ENCODE data around the gene CTNNB1. TPM values are rescaled to one million over a fixed set of nuclear protein-coding genes. Genes with fewer than 3 reads are reported as not detected.

Gene CTNNB1
- total RNA-seq, 2 donors from 2014 or later: 109 to 150 TPM

DNA sequence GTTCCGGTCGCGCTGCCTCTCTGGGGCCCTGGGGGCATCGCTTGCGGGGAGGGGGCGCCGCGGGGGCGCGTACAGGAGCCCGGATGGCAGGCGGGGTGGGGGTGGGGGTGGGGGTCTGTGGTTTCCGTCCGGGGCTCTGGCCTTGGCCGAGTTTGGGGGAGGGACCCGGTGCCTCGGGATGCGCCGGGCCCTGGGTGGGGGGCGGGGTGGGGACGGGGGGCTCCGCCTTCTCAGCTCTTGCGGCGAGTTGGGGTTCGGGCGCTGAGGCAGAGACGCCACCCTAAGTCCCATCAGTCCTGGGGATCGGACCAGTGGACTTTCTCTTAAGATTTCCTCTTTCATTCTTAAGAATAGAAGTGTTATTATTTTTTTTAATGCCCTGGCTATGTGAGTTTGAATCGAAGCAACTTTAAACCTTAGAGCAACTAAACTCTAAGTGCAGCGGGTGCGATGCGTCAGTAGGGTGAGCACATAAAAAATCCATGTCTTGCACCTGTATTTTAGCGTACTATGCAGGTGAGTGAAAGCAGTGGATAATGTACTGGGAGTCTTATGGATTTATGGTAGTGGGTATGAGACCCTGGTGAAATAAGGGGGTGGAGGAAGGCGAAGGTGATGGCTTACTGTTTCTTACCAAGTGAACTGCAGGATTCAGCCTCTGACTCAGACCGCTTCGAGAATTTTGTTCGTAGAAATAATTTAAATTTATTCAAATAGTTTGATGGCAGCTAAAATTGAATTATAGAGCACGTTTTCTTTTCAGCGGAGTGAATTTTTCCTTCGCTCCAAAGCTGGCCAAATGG lies 762 bp downstream of the CTNNB1 start:
- Mint-ChIP-seq H3K36me3 (ENCODE audit: low read depth) (peaks cover 56% of the 10 kb centered on the region), H3K4me1 (peaks cover 27% of the 10 kb centered on the region), H3K9me3 (no peaks in the 10 kb centered on the region), H3K4me3 (peak overlapping the region; percentile 86), H3K27ac (peak overlapping the region; percentile 88), H3K27me3 (no peaks in the 10 kb centered on the region)
- ATAC-seq (replicated peaks): peak; percentile 18

DNA sequence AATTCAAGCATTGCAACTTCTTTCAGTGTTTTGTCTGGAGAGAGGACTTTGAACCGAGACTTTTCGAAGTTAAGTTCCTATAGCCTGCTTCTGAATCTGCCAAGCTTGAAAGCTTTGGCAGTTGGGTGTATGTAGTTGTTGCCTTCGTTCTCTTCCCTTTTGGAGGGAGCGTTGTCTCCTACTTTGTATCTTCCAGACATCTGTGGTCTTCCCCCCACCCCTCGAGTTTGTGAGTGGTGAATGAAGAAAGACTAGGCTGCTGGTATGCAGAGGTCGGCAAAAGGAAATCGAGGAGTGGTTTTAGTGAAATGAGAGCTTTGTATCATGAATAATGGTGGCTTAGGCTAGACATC lies 1.3 kb downstream of the CTNNB1 start:
- Mint-ChIP-seq H3K27me3 (no peaks in the 10 kb centered on the region), H3K9me3 (no peaks in the 10 kb centered on the region), H3K36me3 (ENCODE audit: low read depth) (peaks cover 56% of the 10 kb centered on the region), H3K4me3 (peak overlapping the region; percentile 86), H3K4me1 (peaks cover 27% of the 10 kb centered on the region), H3K27ac (peak overlapping the region; percentile 88)
- ATAC-seq (replicated peaks): peak; percentile 7

DNA sequence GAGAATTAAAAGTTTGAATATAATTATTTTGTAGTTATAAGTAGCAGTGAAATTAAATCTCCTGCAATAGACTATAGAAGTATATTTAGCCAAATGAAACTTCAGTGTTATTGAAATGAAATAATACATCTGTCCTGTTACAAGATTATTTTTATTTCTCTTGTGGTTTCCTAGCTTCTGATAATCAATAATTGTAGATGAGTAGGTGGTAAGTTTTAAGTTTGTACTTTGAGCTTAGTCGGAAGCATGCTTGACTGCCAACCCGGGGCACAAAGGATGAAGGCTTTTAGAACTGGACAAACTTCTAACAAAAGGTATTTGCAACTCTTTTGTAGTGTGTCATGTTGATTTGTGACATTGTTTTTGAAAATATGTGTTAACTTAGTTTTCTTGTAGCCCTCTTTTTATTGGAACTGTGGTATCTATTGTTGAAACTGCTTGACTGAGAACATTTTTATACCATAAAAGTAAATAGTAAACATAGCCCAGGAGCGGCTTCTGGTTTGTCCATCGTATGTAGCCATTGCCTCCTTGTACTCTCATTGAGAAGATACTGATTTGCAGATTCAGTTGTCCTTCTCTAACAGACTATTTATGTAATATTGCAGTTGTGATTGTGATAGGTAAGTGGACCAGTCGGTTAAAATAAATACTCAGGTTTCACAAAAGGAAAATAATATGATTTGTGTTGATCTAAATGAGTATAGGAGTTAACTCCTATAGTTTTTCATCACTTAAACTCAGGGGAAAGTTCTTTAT lies 2.9 kb downstream of the CTNNB1 start:
- peaks cover 63% of the 10 kb centered on the region for H3K36me3 Mint-ChIP-seq (ENCODE audit: low read depth)
- H3K27me3 Mint-ChIP-seq: no peaks in the 10 kb centered on the region
- no peaks in the 10 kb centered on the region for H3K9me3 Mint-ChIP-seq
- ATAC-seq (replicated peaks): no peak
- peaks cover 32% of the 10 kb centered on the region for H3K4me1 Mint-ChIP-seq
- H3K27ac Mint-ChIP-seq: peak overlapping the region; percentile 51
- peak overlapping the region; percentile 86 for H3K4me3 Mint-ChIP-seq

DNA sequence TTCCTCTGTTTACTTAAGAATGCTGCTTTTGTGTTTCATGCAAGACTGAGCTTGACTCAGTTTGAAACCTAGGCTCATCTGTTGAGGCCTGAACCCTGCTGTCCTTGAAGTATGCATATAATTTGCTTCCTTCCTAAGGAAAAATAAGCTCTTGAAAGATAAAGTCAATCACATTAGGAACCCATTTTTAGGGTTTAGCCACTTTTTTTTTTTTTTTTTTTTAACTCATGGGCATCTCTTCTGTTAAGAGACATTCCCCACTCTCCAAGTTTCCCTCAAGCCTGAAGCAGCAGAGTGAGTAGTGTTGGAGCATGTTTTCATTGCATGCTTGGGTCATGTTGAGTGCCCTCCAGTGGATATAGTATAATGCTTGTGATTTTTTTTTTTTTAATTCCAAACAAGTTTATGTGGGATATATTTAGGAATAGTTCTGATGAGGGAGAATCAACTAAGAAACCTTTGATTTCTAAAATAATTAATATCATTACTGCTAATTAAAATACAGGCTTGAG lies 3.6 kb downstream of the CTNNB1 start:
- no peaks in the 10 kb centered on the region for H3K27me3 Mint-ChIP-seq
- peak overlapping the region; percentile 86 for H3K4me3 Mint-ChIP-seq
- peak overlapping the region; percentile 51 for H3K27ac Mint-ChIP-seq
- ATAC-seq (replicated peaks): no peak
- H3K36me3 Mint-ChIP-seq (ENCODE audit: low read depth): peaks cover 63% of the 10 kb centered on the region
- H3K4me1 Mint-ChIP-seq: peaks cover 39% of the 10 kb centered on the region
- H3K9me3 Mint-ChIP-seq: no peaks in the 10 kb centered on the region

- no peak for ATAC-seq (replicated peaks)
Observed at GRCh38 chr3:41204369-41204768, 5.1 kb downstream of the CTNNB1 start.

DNA sequence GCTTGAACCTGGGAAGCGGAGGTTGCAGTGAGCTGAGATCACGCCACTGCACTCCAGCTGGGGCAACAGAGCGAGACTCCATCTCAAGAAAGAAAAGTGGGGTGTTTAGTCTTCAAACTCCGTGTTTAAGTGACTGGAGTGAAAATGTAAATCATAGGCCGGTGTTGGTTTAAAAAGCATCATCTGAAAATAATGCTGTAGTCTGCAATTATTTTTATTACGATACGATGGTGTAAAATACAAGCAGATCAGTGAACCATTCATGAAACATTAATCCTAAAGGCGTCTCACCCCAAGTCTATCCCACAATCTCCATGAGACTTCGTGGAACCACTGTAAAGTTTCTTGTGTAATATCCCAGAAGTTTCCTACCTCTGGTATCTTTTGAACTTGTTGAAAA lies 6.3 kb downstream of the CTNNB1 start:
- H3K4me1 Mint-ChIP-seq: peaks cover 50% of the 10 kb centered on the region
- H3K9me3 Mint-ChIP-seq: no peaks in the 10 kb centered on the region
- no peak for ATAC-seq (replicated peaks)
- peaks cover 68% of the 10 kb centered on the region for H3K36me3 Mint-ChIP-seq (ENCODE audit: low read depth)
- H3K27me3 Mint-ChIP-seq: no peaks in the 10 kb centered on the region
- H3K27ac Mint-ChIP-seq: no peak overlapping the region
- peak overlapping the region; percentile 34 for H3K4me3 Mint-ChIP-seq

More at GRCh38 chr3:41204369-41204768, 5.1 kb downstream of the CTNNB1 start:
- Mint-ChIP-seq H3K4me1 (peaks cover 50% of the 10 kb centered on the region), H3K4me3 (peak overlapping the region; percentile 86), H3K27ac (no peak overlapping the region), H3K9me3 (no peaks in the 10 kb centered on the region), H3K27me3 (no peaks in the 10 kb centered on the region), H3K36me3 (ENCODE audit: low read depth) (peaks cover 72% of the 10 kb centered on the region)

- H3K36me3 Mint-ChIP-seq (ENCODE audit: low read depth): peaks cover 61% of the 10 kb centered on the region
- no peak for ATAC-seq (replicated peaks)
- H3K4me3 Mint-ChIP-seq: peak overlapping the region; percentile 11
- H3K27me3 Mint-ChIP-seq: no peaks in the 10 kb centered on the region
- H3K27ac Mint-ChIP-seq: peak overlapping the region; percentile 7
- no peaks in the 10 kb centered on the region for H3K9me3 Mint-ChIP-seq
- peaks cover 52% of the 10 kb centered on the region for H3K4me1 Mint-ChIP-seq
Observed at GRCh38 chr3:41207355-41207754, 8.1 kb downstream of the CTNNB1 start.

- no peak overlapping the region for H3K27ac Mint-ChIP-seq
- H3K4me1 Mint-ChIP-seq: peaks cover 57% of the 10 kb centered on the region
- H3K4me3 Mint-ChIP-seq: peak overlapping the region; percentile 11
- peaks cover 54% of the 10 kb centered on the region for H3K36me3 Mint-ChIP-seq (ENCODE audit: low read depth)
- no peaks in the 10 kb centered on the region for H3K27me3 Mint-ChIP-seq
- no peaks in the 10 kb centered on the region for H3K9me3 Mint-ChIP-seq
- ATAC-seq (replicated peaks): no peak
Observed at GRCh38 chr3:41208507-41209220, 9.4 kb downstream of the CTNNB1 start.

GRCh38 chr3:41209646-41210045 lies 10.3 kb downstream of the CTNNB1 start:
- H3K4me1 Mint-ChIP-seq: peaks cover 55% of the 10 kb centered on the region
- peak; percentile 37 for ATAC-seq (replicated peaks)

DNA sequence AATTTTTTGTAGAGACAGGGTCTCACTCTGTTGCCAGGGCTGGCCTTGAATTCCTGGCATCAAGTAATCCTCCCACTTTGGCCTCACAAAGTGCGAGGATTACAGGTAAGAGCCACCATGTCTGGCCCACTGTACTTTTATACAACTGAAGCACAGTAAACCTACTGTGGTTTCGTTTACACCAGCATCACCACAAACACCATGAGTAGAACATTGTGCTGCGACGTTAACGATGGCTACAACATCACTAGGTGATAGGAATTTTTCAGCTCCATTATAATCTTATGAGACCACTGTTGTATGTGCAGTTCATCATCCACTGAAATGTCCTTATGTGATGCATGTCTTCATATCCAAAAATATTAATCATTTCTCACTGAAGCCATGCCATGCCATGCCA lies 11.7 kb downstream of the CTNNB1 start:
- Mint-ChIP-seq H3K9me3 (no peaks in the 10 kb centered on the region), H3K4me1 (peaks cover 61% of the 10 kb centered on the region), H3K27ac (no peak overlapping the region), H3K4me3 (no peak overlapping the region), H3K36me3 (ENCODE audit: low read depth) (peaks cover 44% of the 10 kb centered on the region), H3K27me3 (no peaks in the 10 kb centered on the region)
- no peak for ATAC-seq (replicated peaks)

More at GRCh38 chr3:41209646-41210045, 10.3 kb downstream of the CTNNB1 start:
- no peaks in the 10 kb centered on the region for H3K9me3 Mint-ChIP-seq
- H3K27me3 Mint-ChIP-seq: no peaks in the 10 kb centered on the region
- no peak overlapping the region for H3K27ac Mint-ChIP-seq
- H3K4me3 Mint-ChIP-seq: no peak overlapping the region
- H3K36me3 Mint-ChIP-seq (ENCODE audit: low read depth): peaks cover 44% of the 10 kb centered on the region

DNA sequence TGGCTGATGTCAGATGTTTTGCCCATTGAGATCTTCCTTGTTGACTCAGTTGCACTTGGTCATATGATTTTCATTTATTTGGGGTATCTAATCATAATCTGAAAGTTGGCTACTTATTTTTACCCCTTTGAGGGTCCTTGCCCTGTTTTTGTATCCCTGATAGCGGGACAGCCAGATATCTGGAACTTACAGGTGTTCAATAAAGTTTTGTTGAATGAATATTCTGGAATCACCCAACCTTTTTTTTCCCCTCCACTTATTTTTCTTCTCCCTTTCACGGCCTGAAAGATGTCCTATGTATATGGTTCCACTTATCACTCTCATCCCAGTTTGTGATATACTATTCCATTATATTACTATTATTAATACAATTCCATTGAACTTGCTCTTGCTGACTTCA lies 12.8 kb downstream of the CTNNB1 start:
- Mint-ChIP-seq H3K27ac (peak overlapping the region; percentile 31), H3K4me1 (peaks cover 65% of the 10 kb centered on the region), H3K9me3 (no peaks in the 10 kb centered on the region), H3K4me3 (peak overlapping the region; percentile 24), H3K36me3 (ENCODE audit: low read depth) (peaks cover 40% of the 10 kb centered on the region), H3K27me3 (no peaks in the 10 kb centered on the region)
- no peak for ATAC-seq (replicated peaks)

DNA sequence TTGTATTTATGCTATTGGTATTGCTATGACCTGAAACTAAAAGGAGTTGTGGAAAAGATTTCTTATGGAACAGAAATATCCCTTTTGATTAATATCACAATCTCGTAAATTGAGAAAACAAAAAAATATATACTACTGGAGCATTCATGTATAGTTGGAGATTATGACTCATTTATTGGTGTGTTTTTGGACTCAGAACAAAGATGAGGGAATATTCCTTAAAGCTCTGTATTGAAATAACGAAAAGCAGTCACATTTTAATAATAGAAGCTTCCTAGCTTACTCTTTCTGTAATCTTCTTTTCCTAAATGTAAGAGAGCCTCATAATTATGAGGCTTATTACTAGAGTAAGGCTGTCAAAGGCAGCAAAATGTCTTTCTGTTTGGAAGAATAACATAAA lies 14.3 kb downstream of the CTNNB1 start:
- H3K36me3 Mint-ChIP-seq (ENCODE audit: low read depth): peaks cover 35% of the 10 kb centered on the region
- no peaks in the 10 kb centered on the region for H3K27me3 Mint-ChIP-seq
- no peak for ATAC-seq (replicated peaks)
- no peaks in the 10 kb centered on the region for H3K9me3 Mint-ChIP-seq
- peak overlapping the region; percentile 24 for H3K4me3 Mint-ChIP-seq
- peaks cover 57% of the 10 kb centered on the region for H3K4me1 Mint-ChIP-seq
- H3K27ac Mint-ChIP-seq: no peak overlapping the region

DNA sequence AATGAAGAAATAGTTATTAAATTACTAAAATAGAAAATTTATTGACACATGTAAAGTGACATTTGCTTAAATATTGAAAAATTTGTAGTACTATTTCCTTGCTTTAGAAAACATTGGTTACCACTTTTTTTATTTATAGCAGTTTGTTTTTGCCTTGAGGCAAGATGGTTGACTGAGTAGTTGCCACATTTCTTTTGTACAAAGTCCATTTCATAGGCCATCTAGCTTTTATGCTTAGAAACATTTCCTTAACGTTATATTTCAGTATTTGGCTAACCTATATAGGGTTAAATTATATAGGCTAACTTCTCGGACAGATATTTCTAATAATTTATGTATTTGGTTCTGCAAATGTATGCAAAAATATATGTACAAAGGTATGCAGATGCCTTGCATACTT lies 17.1 kb downstream of the CTNNB1 start:
- Mint-ChIP-seq H3K4me1 (peaks cover 67% of the 10 kb centered on the region), H3K27me3 (no peaks in the 10 kb centered on the region), H3K36me3 (ENCODE audit: low read depth) (peaks cover 33% of the 10 kb centered on the region), H3K27ac (peak overlapping the region; percentile 15), H3K9me3 (no peaks in the 10 kb centered on the region), H3K4me3 (peak overlapping the region; percentile 37)
- no peak for ATAC-seq (replicated peaks)

- Mint-ChIP-seq H3K4me3 (peak overlapping the region; percentile 37), H3K4me1 (peaks cover 67% of the 10 kb centered on the region), H3K9me3 (no peaks in the 10 kb centered on the region), H3K36me3 (ENCODE audit: low read depth) (peaks cover 33% of the 10 kb centered on the region), H3K27me3 (no peaks in the 10 kb centered on the region), H3K27ac (peak overlapping the region; percentile 15)
- peak; percentile 44 for ATAC-seq (replicated peaks)
Observed at GRCh38 chr3:41216993-41217392, 17.7 kb downstream of the CTNNB1 start.

Measured in activated T-helper 17 cell treated with anti-CD3 and anti-CD28 coated beads, Interleukin-2, amount 50 U/mL, for 72 hours (primary cell).